AG04449 (cell line): ENCODE measurements around the gene CDC42SE2.

Source experiments
- CTCF ChIA-PET: fragments of 350-600 bp; formaldehyde crosslinking; extraction: SDS; loops from one replicate; lab custom pipeline; 2021; ENCODE audit warnings: antibody characterized with exemption; lab: Yijun Ruan, JAX
- POLR2A ChIA-PET: fragments of 400-600, 350-600 bp; formaldehyde crosslinking; extraction: SDS; loops from one replicate; lab custom pipeline; 2020; ENCODE audit warnings: antibody characterized with exemption, inconsistent platforms; lab: Yijun Ruan, JAX
- DNase-seq: peaks from one replicate; pipeline ENCODE4 v3.0.0-alpha.2; 2010; ENCODE audit warnings: low read depth, low spot score
- H3K4me3 ChIP-seq: 2 replicates; pipeline ENCODE4 v1.5.1; 2011; ENCODE audit warnings: low read depth, mild to moderate bottlenecking, control low read depth, low read length
- CTCF ChIP-seq: IDR thresholded peaks from one replicate; pipeline ENCODE4 v1.5.1; 2011; ENCODE audit warnings: mild to moderate bottlenecking, moderate library complexity, low read length, control low read depth, inconsistent platforms; ENCODE audit not compliant: insufficient read depth; ENCODE audit errors: missing control alignments

The CDC42SE2 gene

GRCh38 chr5:131263648-131264450, at the start of gene CDC42SE2:
Gene CDC42SE2 (plus strand): TSS chr5:131264053. CDS start chr5:131359494, 95,441 bp downstream.
- CTCF ChIA-PET, result interaction anchor here (1.0 to 2.8 kb wide), 5 partner anchors 10 to 114 kb away, joined by 3 to 9 read pairs (median 5); no protein-coding TSS in a partner anchor
- POLR2A ChIA-PET, result interaction anchor here (0.6 to 1.3 kb wide), 3 partner anchors 9 to 104 kb away, joined by 3 to 4 read pairs (median 3); no protein-coding TSS in a partner anchor
- TF ChIP-seq CTCF, result no peak
- no peak for DNase-seq
- H3K4me3 ChIP-seq, result peak within 1 kb of the TSS; percentile 88

- no peak for TF ChIP-seq CTCF
- ChIA-PET CTCF (no interaction called here), POLR2A (no interaction called here)
- no peak for DNase-seq
- H3K4me3 ChIP-seq, result no peak overlapping the region
Observed at GRCh38 chr5:131214609-131215227, 49.1 kb upstream of the CDC42SE2 start.

GRCh38 chr5:131217791-131218190, 46.1 kb upstream of the CDC42SE2 start:
- H3K4me3 ChIP-seq, result no peak overlapping the region
- CTCF ChIA-PET, result no interaction called here
- no peak for TF ChIP-seq CTCF
- POLR2A ChIA-PET, result no interaction called here
- no peak for DNase-seq

- CTCF ChIA-PET, result interaction anchor here (0.9 kb wide), 1 partner anchor 11 kb away, joined by 3 read pairs; no protein-coding TSS in a partner anchor
- H3K4me3 ChIP-seq, result no peak overlapping the region
- POLR2A ChIA-PET, result no interaction called here
- no peak for DNase-seq
- no peak for TF ChIP-seq CTCF
Observed at GRCh38 chr5:131218392-131218791, 45.5 kb upstream of the CDC42SE2 start.

- TF ChIP-seq CTCF, result no peak
- DNase-seq, result no peak
- CTCF ChIA-PET, result interaction anchor here (0.7 kb wide), 1 partner anchor 1693 kb away, joined by 5 read pairs; no protein-coding TSS in a partner anchor
- POLR2A ChIA-PET, result no interaction called here
- H3K4me3 ChIP-seq, result no peak overlapping the region
Observed at GRCh38 chr5:131220566-131220965, 43.3 kb upstream of the CDC42SE2 start.

GRCh38 chr5:131221008-131221703, 42.7 kb upstream of the CDC42SE2 start:
- CTCF ChIA-PET, result interaction anchor here (0.7 to 1.9 kb wide), 2 partner anchors 20 to 1694 kb away, joined by 4 to 5 read pairs; no protein-coding TSS in a partner anchor
- no peak for TF ChIP-seq CTCF
- H3K4me3 ChIP-seq, result no peak overlapping the region
- no peak for DNase-seq
- POLR2A ChIA-PET, result no interaction called here
